Effector memory CD4-positive, alpha-beta T cell (primary cell): ENCODE data around the gene VPS4B.
A peak's percentile ranks its signal among the peaks of the same experiment; 100 is the strongest.

Experiments used
- DNase-seq, 3 donors: peaks; one replicate each; pipeline ENCODE4 v3.0.0-alpha.2; 2020
- H3K27ac ChIP-seq: 2 replicates; pipeline ENCODE4 v1.7.0; 2013; ENCODE audit warnings: mild to moderate bottlenecking, low read length, moderate library complexity; ENCODE audit not compliant: insufficient read depth, poor library complexity, severe bottlenecking
- H3K27me3 ChIP-seq: replicated peaks from 2 replicates; pipeline ENCODE4 v1.7.0; 2013; ENCODE audit warnings: mild to moderate bottlenecking, low read length; ENCODE audit not compliant: insufficient read depth, control insufficient read depth, poor library complexity, severe bottlenecking
- H3K36me3 ChIP-seq: 2 replicates; pipeline ENCODE4 v1.7.0; 2013; ENCODE audit warnings: mild to moderate bottlenecking, low read length, moderate library complexity; ENCODE audit not compliant: control insufficient read depth, insufficient read depth
- H3K4me1 ChIP-seq: 2 replicates; pipeline ENCODE4 v1.7.0; 2013; ENCODE audit warnings: low read length, mild to moderate bottlenecking; ENCODE audit not compliant: control insufficient read depth, insufficient read depth, poor library complexity, severe bottlenecking
- H3K4me3 ChIP-seq: 2 replicates; pipeline ENCODE4 v1.7.0; 2013; ENCODE audit warnings: low read length, low read depth, mild to moderate bottlenecking; ENCODE audit not compliant: insufficient read depth, poor library complexity, severe bottlenecking
- H3K9me3 ChIP-seq: 2 replicates; pipeline ENCODE4 v1.7.0; 2013; ENCODE audit warnings: mild to moderate bottlenecking, low read length, moderate library complexity; ENCODE audit not compliant: control insufficient read depth

Gene VPS4B

DNA sequence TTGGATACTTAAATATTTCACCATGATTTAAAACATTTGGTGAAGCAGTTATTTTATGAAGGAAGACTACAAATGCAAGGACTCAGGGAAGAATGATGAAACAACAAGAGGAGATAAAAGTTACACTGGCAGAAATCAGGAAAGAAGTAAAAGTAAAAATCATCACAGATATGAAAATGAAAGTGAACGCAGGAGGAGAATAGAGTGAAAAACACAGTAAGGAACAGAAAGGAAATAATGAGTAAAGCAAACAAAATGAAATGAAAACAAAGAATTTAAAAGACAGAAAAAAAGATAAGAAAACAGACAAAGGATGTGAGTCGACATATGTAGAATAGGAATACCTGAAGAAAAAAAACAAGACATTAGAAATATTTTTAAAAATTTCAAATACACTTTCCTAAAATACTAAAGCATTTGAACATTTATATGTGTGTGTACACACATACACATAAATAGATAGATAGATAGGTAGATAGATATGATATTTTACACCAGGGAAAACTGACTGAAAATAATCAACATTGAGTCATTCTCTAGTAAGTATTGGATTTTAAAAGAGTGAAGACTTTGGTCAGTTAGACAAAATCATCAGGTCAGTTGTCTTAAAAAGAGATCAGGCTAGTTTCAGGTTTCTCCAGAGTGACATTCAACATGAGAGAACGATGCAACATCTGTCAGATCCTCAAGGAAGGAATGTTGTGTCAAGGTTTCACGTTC lies 43.2 kb downstream of the VPS4B start:
- Histone ChIP-seq H3K4me3 (no peak overlapping the region), H3K9me3 (no peaks in the 10 kb centered on the region), H3K27ac (no peak overlapping the region), H3K27me3 (no peaks in the 10 kb centered on the region), H3K36me3 (no peaks in the 10 kb centered on the region), H3K4me1 (no peaks in the 10 kb centered on the region)
- DNase-seq = no peak

DNA sequence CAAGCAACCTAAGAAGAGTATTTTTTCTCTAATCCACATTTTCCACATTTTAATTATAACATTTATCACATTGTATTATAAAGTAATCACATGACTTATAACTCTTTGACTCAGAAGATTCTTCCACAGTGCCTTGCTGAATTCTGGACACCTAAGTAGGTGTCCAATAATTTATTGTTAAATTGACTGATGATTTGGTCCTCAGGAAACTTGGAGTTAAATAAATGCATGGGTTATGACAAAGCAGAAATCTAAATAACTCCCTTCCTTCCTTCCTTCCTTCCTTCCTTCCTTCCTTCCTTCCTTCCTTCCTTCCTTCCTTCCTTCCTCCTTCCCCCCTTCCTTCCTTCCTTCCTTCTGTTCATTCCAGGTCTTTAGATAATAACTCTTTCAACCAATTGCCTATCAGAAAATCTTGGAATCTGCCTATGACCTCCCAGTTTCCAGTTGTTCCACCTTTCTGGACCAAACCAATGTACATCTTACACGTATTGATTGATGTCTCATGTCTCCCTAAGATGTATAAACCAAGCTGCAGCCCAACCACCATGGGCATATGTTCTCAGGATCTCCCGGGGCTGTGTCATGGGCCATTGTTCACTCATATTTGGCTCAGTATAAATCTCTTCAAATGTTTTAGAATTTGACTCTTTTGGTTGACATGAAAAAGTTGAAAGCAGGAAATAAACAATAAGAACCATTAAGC lies 44.8 kb downstream of the VPS4B start:
- no peaks in the 10 kb centered on the region for H3K27me3 ChIP-seq
- DNase-seq = no peak
- no peak overlapping the region for H3K4me3 ChIP-seq
- H3K9me3 ChIP-seq = no peaks in the 10 kb centered on the region
- no peaks in the 10 kb centered on the region for H3K36me3 ChIP-seq
- no peak overlapping the region for H3K27ac ChIP-seq
- no peaks in the 10 kb centered on the region for H3K4me1 ChIP-seq

DNA sequence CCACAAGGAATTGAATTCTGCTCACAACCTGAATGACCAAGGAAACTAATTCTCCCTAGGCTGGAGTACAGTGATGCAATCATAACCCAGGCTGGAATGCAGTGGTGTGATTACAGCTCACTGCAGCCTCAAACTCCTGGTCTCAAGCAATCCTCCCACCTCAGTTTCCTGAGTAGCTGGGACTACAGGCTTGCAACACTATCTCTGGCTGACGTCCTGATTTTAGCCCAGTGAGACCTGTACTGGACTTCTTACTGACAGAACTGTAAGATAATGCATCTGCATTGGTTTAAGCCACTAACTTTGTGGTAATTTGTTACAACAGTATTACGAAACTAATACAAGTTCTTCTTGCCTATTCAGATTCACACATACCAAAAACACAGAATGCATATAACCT lies 45.7 kb downstream of the VPS4B start:
- no peaks in the 10 kb centered on the region for H3K9me3 ChIP-seq
- no peak overlapping the region for H3K4me3 ChIP-seq
- H3K4me1 ChIP-seq = no peaks in the 10 kb centered on the region
- no peak overlapping the region for H3K27ac ChIP-seq
- H3K36me3 ChIP-seq = no peaks in the 10 kb centered on the region
- no peak for DNase-seq
- H3K27me3 ChIP-seq = no peaks in the 10 kb centered on the region

DNA sequence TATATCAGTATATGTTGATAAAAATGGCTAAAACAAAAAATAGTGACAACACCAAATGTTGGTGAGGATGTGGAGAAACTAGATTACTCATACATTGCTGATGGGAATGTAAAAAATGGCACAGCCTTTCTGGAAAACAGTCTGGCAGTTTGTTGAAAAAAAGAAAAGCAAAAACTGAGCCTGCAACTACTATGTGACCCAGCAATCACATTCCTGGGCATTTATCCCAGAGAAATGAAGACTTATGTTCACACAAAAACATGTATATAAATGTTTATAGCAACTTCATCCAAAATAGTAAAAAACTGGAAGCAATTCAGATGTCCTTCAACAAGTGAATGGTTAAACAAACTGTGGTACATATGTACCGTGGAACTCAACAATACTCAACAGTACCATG lies 47.7 kb downstream of the VPS4B start:
- Histone ChIP-seq H3K9me3 (no peaks in the 10 kb centered on the region), H3K27ac (no peak overlapping the region)
- DNase-seq = no peak

DNA sequence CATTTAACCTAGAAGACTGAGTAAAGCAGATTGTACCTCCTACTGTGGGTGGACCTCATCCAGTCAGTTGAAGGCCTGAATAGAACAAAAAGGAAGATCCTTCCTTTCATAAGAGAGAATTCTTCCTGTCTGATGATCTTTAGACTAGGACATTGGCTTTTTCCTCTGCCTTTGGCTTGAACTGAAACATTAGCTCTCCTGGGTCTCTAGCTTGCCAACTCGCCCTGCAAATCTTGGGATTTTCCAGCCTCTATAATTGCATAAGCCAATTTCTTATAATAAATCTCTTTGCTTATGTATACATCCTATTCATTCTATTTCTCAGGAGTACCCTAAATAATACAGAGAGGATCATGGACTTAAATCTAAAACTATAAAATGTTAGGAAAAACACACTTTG lies 49.1 kb downstream of the VPS4B start:
- Histone ChIP-seq H3K9me3 (no peaks in the 10 kb centered on the region), H3K27me3 (no peaks in the 10 kb centered on the region), H3K36me3 (no peaks in the 10 kb centered on the region), H3K4me3 (no peak overlapping the region), H3K4me1 (no peaks in the 10 kb centered on the region), H3K27ac (no peak overlapping the region)
- DNase-seq = no peak

More for the DNA sequence above, 47.7 kb downstream of the VPS4B start:
- Histone ChIP-seq H3K4me1 (no peaks in the 10 kb centered on the region), H3K4me3 (no peak overlapping the region), H3K36me3 (no peaks in the 10 kb centered on the region), H3K27me3 (no peaks in the 10 kb centered on the region)

DNA sequence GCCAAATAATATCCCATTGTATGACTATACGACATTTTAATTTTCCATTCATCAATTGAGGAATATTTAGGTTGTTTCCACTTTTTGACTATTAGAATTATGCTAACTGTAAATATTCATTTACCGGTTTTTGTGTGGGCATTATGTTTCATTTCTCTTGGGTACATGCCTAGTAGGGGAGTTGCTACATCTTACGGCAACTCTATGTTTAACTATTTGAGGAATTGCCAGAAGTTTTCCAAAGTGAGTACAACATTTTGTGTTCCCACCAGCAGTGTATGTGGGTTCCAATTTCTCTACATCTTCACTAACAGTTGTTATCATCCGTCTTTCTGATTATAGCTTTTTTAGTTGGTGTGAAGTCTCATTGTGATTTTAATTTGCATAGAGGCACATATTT lies 53.7 kb downstream of the VPS4B start:
- Histone ChIP-seq H3K27ac (no peak overlapping the region), H3K4me3 (no peak overlapping the region), H3K36me3 (no peaks in the 10 kb centered on the region), H3K4me1 (peaks cover 22% of the 10 kb centered on the region), H3K9me3 (no peaks in the 10 kb centered on the region), H3K27me3 (no peaks in the 10 kb centered on the region)
- DNase-seq = no peak

DNA sequence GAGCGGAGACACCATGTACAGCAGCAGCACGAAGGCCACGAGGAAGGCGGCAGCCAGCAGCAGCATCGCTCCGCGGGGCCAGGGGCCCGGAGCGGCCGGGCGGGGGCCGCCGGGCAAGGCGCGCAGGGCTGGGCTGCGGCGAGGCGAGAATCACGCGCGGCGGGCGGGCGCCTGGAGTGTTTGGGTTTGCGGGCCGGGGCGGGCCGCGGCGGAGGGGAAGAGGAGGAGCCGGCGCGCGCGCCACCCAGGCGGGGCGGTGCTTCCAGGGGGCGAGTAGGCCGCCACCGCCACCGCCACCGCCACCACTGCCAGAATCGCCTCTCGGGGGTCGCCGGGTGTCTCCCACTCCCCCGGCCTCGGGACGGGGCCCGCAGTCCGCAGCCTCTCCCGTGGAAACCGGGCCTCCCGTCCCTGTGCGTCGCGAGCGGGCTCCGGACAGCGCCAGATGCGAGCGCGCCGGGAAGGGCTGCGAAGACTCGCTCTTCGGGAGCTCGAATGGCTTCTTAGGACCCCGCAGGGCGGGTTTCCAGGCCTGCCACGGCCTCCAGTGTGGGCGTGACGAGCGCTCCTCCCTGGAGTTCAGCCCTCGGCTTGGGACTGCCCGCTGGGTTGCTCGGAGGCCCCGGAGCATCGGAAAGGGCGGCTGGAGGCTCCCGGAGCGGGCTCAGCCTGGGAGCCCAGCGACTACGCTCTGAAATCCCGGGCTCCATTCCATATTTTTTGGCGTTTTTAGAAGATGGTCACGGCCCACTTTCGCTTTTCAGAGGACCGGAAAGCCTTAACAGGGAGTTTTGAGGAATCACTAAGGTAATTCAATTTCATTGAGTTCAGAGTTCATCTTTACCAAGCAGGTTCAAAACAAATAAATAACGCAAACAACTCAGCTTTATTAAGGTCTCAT lies 55.0 kb downstream of the VPS4B start, which contains the start of gene KDSR:
Gene KDSR (minus strand): TSS at position 154 of the 901 bp plus-strand sequence. CDS start 88 bp downstream, at position 66.
- Histone ChIP-seq H3K9me3 (no peaks in the 10 kb centered on the region), H3K36me3 (peaks cover 3% of the 10 kb centered on the region), H3K27me3 (no peaks in the 10 kb centered on the region), H3K4me3 (peak within 1 kb of the TSS; percentile 96), H3K4me1 (peaks cover 22% of the 10 kb centered on the region), H3K27ac (peak within 1 kb of the TSS; percentile 81)
- peak; percentile 66 to 72 (median 69) for DNase-seq

DNA sequence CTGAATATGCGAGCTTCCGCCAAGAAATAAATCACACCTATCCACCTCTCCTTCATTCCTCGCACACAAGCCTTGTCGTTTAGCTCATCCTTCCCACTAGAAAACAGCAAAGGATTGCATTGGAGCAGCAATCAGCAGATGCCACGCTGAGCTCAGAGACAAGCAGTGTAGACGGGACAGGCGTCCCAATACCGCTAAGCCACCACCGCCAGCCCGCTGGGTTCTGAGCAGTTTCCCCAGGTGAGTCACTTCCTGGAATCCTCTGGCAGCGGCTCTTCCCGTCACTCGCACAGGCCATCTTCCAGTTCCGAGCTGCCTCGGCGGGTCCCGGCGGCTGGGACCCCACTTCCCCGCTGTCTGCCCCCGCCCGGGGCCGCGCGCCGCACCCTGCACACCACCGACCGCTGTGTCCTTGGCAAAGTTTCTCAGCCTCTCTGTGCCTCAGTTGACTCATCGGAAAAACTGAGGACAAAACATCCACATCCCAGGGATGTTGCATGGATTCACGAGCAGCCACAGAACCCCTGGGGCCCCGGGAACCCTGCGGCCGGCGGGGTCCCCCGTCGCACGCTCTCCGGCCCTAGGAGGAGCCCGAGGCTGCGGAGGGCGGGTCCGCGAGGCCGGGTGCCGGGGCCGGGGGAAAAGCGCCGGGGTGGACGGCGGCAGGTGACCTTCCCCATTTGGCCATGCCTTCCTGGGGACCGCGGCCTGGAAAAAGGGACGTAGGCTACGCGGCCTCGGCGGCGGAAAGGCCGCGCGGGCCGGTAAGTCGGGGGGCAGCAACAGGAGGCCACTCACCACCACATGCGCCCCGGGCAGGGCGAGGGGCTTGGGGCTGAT lies 55.8 kb downstream of the VPS4B start:
- Histone ChIP-seq H3K4me3 (peak overlapping the region; percentile 96), H3K9me3 (no peaks in the 10 kb centered on the region), H3K27me3 (no peaks in the 10 kb centered on the region), H3K36me3 (peaks cover 8% of the 10 kb centered on the region), H3K27ac (peak overlapping the region; percentile 81), H3K4me1 (peaks cover 22% of the 10 kb centered on the region)
- DNase-seq = peak; percentile 63 to 70 (median 68)

DNA sequence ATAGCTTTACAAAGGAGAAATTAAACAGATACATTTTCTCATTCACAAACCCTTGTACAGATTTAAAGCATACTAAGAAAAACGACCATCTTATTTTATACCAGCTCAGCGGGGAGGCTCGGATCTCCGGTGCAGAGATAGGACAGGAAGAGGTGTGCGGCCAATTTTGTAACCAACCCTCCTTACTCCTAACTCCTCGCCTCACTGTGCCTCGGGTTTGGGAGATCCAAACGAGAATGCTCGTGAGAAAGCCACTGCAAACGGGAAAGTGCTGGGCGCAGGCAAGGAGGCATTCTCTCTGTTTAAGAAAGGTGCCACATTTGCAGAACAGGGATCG lies 56.4 kb downstream of the VPS4B start:
- Histone ChIP-seq H3K27me3 (no peaks in the 10 kb centered on the region), H3K4me1 (peaks cover 22% of the 10 kb centered on the region), H3K36me3 (peaks cover 11% of the 10 kb centered on the region), H3K9me3 (no peaks in the 10 kb centered on the region), H3K27ac (peak overlapping the region; percentile 81), H3K4me3 (peak overlapping the region; percentile 96)
- no peak for DNase-seq
